DMS153 (cell line): ENCODE results near the gene NOS3.
A peak's percentile ranks its signal among the peaks of the same experiment; 100 is the strongest.
"Not testable (repeated sequence)": the region's sequence is repeated elsewhere in the genome, so short reads cannot be mapped to it uniquely, and the experiment has no call there.

Experiments used
- DNase-seq: peaks from one replicate; lab custom pipeline; 2025; lab: John Stamatoyannopoulos, UW

NOS3 gene

GRCh38 chr7:151038951-151039849 is 48.4 kb downstream of the NOS3 start:
- DNase-seq = no peak

DNA sequence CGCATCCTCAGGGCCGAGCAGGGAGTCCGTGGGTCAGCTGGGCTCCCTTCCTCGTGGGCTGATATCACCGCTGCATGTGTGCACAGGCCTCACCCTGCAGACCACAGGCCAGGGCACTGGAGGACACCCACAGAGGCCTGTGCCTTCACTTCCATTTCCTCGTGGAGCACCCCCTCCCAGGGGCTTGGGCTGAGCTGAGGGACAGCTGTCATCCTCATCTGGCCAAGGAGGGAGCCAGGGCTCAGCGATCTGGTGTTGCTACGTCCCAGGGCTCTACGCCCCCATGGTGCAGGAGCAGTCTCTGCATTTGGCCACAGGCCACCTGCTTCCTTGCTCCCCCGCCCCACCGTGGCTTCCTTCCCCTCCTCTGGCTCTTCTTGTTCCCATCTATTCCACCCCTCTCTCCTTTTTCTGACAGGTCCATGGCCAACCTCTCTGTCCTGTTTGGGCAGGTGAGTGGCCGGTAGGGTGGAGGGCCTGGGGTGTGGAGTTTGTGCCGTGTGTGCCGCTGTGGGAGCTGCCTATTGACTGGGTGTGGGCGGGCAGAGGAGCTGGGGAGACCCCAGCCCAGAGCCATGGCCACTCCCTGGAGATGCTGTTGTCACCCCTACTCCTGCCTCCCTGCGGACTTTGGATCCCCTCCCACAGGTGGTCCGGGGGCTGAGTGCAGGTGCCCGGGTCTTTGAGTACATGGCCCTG is 49.2 kb downstream of the NOS3 start:
- DNase-seq = no peak

GRCh38 chr7:151040616-151041375 is 50.0 kb downstream of the NOS3 start:
- no peak for DNase-seq

DNA sequence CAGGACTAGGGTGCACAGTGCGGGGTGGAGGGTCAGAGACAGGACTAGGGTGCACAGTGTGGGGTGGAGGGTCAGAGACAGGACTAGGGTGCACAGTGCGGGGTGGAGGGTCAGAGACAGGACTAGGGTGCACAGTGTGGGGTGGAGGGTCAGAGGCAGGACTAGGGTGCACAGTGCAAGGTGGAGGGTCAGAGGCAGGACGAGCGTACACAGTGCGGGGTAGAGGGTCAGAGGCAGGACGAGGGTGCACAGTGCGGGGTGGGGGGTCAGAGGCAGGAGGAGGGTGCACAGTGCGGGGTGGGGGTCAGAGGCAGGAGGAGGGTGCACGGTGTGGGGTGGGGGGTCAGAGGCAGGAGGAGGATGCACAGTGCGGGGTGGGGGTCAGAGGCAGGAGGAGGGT is 52.6 kb downstream of the NOS3 start:
- not testable (repeated sequence) for DNase-seq

DNA sequence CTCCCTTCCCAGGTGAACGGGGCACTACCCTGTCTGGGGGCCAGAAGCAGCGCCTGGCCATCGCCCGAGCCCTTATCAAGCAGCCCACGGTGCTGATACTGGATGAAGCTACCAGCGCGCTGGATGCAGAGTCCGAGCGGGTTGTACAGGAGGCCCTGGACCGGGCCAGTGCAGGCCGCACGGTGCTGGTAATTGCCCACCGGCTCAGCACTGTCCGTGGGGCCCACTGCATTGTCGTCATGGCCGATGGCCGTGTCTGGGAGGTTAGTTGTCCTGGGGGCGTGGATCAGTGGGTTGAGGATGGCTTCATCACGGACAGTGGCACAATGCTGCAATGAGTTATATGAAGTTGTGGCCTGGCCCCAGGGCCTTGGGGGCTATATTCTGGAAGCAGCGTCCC is 53.1 kb downstream of the NOS3 start:
- no peak for DNase-seq

- DNase-seq = no peak
Measured at GRCh38 chr7:151045262-151045661, 54.4 kb downstream of the NOS3 start.

GRCh38 chr7:151045967-151046366 is 55.1 kb downstream of the NOS3 start:
- no peak for DNase-seq

DNA sequence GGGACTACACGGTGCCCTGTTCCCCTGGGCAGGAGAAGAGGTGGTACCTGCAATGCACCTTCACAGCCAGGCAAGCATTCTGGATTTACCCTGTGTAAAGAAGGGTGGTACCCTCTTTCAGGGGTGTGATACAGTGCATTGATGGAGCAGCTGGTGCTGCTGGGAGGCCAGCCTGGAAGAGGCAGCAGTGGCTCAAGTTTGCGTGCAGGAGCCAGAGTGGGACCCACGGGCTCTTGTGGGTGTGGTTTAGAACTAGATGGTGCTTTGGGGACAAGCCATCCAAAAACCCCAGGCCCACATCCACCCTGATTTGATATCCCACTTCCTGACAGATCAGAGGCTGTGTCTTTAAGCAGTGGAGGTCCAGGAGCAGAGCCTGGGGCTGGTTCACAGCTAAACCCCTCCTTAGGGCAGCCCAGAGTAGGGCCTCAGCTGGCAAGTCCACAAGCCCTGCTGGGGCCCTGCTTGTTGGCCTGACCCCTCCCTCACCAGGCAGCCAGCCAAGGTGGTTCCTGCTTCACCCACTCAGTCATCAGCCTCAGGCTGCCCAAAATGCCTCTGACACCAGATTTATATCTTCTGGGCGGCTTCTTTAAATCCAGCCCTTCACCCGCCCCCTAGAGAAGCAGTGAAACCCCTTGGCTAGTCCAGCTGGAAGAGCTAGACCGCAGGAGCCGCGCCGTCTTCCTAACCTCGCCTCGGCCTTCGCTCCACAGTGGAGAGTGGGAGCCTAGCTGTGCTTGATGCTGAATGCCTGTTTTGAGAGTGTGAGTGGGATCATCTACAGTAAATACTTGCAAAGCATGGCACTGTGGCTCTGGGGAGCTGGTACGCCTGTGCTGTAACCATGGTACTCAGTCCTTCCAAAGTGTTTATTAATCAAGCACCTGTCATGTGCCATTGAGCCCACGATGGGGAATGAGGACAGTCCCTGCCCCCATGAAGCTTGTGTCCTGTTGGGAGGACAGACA is 56.1 kb downstream of the NOS3 start:
- no peak for DNase-seq

DNA sequence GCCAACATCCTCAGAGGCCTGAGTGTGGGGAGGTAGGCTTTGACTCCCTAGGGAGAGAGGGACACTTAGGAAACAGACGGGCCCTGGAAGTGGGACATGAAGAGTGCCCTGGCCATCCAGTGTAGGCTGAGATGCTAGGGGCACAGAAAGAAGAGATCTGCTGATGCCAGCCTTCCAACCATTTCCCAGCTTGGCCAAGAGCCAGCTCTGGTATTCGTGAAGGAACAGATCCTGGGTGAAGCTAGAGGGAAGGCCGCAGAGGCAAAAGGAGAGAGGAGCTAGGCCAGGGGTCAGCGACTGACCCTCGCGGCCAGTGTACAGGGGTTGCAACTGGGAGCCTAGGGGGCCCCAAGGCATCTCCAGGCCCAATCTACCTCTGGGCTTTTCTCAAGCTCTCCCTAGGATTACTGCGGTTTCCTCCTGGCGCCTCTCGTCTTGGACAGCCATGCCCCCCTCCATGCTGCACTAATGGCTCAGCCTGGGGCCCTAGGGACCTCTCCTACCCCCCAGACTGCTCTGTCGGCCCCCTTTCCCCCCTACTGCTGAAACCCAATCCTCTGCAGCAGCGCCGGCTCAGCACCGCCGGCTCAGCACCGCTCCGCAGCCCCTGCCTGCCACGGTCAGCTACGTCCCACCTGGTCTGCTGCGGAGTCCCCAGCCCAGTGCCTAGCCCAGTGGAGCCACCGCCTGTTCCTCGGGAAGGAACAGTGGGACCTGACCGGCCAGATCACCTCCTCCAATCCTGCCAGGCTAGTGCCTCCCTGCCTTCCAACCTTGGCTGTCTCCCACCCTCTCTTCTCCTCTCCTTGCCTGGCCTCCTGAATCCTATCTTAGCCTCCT is 57.4 kb downstream of the NOS3 start, which contains the start of gene ASIC3:
Gene ASIC3 (plus strand): TSS at position 556 of the 840 bp plus-strand sequence. CDS start 355 bp downstream, outside the sequence.
- DNase-seq = no peak

DNA sequence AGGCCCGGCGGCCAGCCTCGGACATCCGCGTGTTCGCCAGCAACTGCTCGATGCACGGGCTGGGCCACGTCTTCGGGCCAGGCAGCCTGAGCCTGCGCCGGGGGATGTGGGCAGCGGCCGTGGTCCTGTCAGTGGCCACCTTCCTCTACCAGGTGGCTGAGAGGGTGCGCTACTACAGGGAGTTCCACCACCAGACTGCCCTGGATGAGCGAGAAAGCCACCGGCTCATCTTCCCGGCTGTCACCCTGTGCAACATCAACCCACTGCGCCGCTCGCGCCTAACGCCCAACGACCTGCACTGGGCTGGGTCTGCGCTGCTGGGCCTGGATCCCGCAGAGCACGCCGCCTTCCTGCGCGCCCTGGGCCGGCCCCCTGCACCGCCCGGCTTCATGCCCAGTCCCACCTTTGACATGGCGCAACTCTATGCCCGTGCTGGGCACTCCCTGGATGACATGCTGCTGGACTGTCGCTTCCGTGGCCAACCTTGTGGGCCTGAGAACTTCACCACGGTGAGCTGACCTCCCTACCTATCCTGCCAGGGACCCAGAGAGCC is 58.2 kb downstream of the NOS3 start:
- DNase-seq = no peak

GRCh38 chr7:151051108-151051507 is 60.3 kb downstream of the NOS3 start:
- DNase-seq = no peak

DNA sequence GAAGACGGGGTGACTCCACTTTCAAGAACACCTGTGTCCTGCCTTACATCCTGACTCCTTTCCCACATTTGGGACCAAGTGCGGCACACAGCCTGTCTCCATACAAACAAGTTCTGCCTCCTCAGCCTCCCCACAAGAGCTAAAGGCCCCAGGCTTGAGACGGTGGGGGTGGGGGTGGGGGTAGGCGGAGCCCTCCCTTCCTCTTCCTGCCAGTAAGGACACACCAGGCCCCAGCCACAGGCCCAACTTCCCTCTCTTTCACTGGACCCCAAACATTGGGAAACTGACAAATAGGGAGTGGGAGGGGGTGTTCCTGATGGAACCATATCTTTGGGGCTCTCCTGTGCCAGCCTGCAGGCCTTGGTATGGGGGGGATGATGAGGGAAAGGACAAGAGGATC is 62.3 kb downstream of the NOS3 start:
- DNase-seq = no peak

GRCh38 chr7:151053751-151054150 is 62.9 kb downstream of the NOS3 start:
- DNase-seq = no peak

- no peak for DNase-seq
Measured at GRCh38 chr7:151056283-151056665, 65.5 kb downstream of the NOS3 start.

DNA sequence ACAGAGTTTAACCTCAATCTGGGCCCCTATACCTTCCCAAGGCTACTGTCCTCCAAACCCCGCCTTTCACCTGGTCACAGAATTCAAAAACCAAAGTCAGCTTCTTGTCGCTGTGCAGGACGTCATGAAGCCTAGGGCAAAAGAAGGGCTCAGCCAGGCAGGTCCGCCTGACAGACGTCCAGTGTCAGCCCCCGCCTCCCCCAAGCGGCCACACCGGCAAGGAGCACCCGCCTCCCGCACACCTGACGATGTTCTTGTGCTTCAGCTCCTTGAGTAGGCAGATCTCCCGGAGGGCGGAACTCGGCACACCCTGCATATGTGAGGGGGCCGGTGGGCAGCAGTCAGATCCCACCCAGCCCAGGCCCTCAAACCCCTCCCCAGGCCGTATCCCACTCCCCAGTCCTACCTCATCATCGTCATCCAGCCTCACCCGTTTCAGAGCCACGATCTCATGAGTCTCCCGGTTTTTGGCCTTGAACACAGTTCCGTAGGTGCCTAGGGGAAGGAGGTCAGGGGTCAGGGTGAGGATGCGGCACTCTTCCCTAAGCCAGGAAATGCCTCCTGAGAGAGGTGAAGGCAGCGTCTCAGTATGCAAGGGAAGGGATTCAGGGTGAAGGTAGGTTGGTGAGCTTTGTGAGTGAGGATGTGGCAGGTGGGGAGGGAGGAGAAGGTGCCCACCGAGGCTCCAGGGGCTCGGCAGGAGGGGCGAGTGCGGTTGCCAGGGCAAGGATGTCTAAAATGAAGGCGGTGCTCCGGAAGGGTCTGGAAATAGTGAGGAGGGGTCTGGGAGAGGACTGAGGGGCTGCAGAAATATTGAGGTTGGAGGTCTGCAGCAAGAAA is 66.1 kb downstream of the NOS3 start:
- no peak for DNase-seq

GRCh38 chr7:151057506-151057988 is 66.7 kb downstream of the NOS3 start, which contains the start of gene CDK5:
TSS of gene CDK5 (minus strand) at chr7:151057897. CDS start at chr7:151057848, 49 bp downstream.
- DNase-seq = no peak

DNA sequence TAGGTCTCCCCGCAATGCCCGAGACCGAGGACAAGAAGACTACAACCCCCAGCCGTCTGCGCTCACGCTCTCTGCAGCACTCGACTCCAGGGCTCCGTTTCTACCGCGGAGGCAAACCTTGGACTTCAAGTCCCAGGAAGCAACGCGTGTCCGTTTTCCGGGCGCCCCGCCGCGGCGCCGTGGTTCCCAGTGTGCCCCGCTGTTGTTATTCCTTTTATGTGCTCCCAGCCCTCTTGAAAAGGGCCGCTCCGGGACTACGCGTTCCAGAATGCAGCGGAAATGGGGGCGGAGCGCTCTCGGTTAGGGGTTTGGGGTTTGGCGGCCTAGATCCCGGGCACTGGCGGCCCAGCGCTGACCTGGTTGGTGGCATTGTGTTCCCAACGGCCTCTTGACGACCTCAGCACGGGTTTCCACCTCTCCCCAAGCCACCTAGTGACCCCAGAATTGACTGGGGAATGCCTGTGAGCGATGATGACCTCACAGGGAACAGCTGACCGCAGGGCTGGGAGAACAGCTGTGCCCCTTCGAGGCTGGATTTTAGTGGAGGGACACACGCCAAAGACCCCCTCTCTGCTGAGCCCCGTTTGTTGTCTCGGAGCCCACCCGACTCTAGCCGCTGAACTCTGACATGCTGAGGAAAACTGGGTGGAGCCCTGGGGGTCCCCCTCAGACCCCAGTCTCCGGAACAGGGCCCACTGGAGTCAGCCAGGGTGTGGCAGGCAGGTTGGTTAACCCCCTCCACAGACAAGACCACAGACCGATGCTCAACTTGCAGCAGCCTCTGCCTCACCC is 67.4 kb downstream of the NOS3 start:
- DNase-seq = peak; percentile 100

GRCh38 chr7:151058781-151059366 is 68.1 kb downstream of the NOS3 start:
- no peak for DNase-seq
